GM12874 (cell line): ENCODE measurements around the gene GLIS2.
A peak's percentile ranks its signal among the peaks of the same experiment; 100 is the strongest.

Experiments used
- TF ChIP-seq, protein P1 (sequence below): IDR thresholded peaks from 2 replicates; pipeline ENCODE4 v1.5.1; 2011; ENCODE audit warnings: low read depth, mild to moderate bottlenecking, control low read depth, low read length, moderate library complexity; ENCODE audit not compliant: insufficient read depth

Gene GLIS2

DNA sequence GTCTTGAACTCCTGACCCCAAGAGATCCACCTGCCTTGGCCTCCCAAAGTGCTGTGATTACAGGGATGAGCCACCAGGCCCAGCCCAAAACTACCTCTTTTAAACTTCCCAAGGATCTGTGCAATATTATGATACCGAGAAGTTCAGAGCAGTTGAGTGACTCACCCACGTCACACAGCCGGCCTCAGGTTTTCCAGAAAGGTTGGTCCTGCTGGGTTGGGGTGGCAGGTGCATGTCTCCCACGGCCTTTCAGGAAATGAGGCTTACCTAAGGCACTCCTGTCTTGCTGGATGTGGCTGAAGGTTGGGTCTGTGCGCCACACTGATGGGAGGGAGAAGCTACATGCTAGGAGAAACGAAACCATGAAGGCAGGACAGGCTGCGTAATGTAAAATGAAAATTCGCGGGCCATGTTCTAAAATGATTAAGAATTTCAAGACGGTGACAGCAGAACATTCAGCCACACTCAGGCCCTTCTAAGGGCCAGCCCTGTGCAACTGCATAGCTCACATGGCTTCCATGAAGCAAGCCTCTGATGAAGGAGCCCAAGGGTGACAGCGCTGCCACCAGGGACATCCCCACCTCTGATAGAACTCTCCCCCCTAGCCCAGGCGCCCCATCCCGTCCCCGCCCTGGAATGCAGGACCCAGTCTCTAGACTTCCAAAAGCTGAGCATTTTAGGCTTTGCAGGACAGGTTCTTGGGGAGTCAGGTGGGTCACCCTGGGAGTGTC is 6.6 kb upstream of the GLIS2 start:
- TF ChIP-seq, protein P1, sequence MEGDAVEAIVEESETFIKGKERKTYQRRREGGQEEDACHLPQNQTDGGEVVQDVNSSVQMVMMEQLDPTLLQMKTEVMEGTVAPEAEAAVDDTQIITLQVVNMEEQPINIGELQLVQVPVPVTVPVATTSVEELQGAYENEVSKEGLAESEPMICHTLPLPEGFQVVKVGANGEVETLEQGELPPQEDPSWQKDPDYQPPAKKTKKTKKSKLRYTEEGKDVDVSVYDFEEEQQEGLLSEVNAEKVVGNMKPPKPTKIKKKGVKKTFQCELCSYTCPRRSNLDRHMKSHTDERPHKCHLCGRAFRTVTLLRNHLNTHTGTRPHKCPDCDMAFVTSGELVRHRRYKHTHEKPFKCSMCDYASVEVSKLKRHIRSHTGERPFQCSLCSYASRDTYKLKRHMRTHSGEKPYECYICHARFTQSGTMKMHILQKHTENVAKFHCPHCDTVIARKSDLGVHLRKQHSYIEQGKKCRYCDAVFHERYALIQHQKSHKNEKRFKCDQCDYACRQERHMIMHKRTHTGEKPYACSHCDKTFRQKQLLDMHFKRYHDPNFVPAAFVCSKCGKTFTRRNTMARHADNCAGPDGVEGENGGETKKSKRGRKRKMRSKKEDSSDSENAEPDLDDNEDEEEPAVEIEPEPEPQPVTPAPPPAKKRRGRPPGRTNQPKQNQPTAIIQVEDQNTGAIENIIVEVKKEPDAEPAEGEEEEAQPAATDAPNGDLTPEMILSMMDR = no peak

DNA sequence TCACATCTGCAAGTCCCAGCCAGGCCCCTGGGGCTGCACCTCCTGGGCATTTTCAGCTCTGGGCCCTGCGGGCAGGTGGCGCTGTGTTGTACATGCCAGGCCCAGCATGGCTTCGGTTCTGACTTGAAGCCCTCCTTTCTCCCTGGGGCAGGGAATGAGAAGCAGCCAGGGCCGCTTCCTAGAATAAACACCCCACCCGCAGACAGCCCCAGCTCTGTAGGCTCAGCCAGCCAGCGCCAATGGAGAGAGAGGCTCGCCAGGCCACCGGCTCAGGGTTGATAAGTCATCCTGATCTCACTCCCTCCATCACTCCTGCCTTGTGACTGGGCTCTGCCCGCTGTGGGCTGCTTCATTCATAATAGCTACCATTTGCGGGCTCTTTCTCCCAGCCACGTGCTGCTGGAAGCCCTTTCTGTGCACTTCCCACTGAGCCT is 6.0 kb upstream of the GLIS2 start:
- TF ChIP-seq, protein P1 = peak; percentile 94

DNA sequence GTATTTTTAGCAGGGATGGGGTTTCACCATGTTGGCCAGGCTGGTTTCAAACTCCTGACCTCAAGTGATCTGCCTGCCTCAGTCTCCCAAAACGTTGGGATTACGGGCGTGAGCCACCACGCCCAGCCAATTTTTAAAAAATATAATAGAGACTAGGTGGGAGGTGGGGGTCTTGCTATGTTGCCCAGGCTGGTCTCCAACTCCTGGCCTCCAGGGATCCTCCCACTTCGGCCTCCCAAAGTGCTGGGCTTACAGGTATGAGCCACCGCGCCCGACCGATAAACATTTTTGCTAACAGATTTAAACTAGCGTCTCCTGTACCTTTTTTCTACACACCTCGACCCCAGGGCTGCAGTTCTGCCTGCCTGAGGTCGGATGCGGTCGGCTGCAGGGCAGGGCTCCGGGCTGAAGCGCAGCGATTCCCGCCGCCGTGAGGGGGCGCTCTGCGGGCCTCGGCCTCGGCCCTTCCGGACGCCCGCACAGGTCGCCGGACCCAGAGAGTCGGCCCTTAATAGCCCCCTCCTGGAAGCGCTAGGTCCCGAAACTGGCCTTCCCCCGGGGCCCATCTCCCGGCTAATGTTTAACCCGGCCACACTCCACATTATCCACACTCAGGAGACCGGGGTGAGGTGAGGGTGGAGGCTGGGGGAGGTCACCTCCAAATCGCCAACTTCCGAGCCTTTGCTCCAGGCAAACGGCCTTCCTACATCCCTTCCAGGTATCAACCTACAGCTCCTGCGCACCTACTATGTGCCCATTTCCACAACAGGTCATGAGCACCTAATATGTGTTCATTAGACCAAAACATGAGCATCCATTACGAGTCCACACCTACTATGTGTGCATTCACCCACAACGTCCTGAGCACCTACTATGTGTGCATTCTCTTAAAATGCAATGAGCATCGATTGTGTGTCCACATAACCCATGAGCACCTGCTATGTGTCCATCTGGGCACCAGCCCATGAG is 2.0 kb upstream of the GLIS2 start:
- TF ChIP-seq, protein P1 = peak; percentile 95

DNA sequence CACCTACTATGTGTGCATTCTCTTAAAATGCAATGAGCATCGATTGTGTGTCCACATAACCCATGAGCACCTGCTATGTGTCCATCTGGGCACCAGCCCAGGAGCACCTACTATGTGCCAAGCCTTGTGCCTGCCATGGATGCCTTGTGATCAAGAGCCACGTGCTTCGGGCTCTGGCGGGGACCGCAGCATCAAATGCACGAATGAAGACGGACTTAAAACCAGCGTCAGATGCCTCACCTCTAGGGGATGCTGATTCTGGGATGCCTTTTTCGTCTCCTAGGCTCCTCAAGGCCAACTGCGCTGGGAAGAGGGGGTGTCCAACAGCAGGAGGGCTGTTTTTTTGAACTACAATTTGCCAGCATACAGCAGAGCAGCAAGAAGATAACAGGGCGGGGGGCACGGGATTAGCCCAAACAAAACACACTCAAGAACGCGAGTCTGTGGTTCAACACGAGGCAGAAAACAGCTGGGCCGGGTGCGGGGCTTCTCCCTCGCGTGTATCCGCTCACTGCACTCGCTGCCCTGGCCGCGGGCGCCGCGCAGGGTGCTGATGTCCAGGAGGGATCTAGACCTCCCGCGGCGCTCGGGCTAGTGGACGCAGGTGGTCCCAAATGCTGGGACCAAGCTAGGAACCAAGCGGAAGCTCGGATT is 1.2 kb upstream of the GLIS2 start:
- TF ChIP-seq, protein P1 = 0 out of 2 replicates have a peak, but pooled peaks have one; percentile 28

DNA sequence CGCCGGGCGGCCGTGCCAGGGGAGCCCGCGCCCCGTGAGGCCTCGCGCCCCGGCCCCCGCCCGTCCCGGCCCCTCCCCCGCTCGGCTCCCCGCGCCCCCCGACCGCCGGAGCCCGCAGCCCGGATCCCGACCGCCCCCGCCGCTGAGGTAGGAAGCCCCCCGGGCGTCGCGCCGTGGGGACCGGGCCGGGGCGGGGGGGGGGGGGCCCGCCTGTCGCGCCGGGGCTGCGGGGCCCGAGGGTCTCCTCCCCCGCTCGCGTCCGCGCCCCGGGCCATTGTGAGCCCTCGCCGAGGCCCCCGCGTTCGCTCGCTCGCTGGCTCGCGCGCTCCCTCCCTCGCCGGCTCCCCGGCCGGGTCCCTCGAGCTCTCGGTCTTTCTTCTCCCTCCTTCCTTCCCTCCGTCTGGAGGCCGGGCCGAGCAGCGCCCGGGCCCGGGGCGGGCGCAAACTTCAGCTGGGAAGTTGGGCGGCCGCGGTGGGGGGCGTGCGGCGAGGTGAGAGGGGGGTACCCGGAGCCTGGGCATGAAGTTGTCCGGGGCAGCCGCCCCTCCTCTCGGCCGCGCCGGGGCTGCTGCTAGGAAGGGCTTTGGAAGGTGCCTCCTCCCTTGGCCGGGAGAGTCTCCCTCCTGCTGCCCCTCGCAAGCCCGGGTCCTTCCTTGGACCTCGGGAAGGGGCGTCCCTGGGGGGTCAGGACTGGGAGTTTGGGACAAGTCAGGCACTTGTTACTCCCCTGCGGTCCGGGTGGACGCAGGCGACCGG is 419 bp downstream of the GLIS2 start:
- TF ChIP-seq, protein P1 = no peak

DNA sequence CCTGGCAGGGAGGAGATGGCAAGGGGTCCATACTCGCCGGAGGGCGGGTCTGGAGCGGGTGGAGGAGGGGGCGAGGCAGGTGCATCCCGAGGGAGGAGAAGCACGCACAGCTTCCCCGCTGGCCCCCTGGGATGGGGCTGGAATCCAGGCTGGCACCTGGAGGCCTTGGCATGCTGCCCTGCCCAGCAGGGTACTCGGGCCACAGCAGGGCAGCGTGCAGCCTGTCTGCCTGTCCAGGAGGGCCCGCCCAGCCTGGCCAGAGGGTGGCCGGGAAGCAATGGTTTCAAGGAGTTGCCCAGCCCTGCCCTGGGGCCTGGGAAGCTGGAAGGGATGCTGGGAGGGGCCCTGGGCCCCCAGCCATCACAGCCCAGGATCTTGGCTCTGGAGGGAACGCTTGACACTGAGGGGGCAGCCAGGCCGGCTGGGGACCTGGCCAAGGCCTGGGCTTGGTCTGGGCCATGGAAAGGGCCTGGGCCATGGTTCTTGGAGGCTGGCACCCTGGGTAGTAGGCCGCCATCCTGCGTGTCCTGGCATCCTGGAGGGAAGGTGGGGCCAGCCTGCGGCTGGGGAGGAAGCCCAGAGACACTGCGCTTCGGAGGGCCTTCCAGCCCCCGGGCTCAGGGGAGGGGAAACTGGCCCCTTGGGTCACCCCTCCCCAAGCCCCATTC is 1.1 kb downstream of the GLIS2 start:
- TF ChIP-seq, protein P1 = no peak
